Measurements from ENCODE around the gene OSBPL10.
"Not testable (repeated sequence)": the region's sequence is repeated elsewhere in the genome, so short reads cannot be mapped to it uniquely, and the experiment has no call there.

OSBPL10 gene

DNA sequence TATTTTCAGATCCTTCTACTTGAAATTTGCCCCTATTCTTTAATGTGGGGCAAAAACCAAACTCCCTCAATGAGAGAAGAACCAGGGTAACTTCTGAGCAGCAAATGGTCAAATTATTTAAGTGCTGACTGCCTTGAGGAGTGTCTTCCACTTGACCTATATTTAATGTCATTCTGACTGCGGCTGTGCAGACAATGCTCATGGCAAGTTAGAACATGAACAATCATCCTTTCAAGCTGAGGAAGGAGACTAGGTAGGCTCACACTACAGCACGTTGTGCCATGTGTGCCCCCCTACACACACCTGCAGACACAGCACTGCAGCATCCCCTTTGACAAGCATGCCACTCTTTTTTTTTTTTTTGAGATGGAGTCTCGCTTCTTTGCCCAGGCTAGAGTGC, 98.2 kb downstream of the OSBPL10 start:
- no peak for DNase-seq

DNA sequence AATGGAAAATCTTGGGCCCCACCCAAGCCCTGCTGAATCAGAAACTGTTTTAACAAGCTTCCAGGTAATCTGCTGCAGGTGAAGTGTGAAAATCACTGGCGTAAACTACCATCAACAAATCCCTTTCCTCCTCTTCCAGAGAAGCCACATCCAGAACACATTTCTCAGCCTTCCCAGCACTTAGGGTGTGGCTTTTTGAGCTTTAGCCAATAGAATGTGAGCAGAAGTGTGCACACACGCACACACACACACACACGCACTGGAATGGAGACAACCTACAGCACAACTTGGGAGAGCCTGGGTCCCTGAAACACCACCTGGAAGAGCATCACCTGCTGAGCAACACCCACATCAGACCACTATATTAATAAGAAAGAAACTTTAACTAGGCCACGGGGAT, 98.6 kb downstream of the OSBPL10 start:
- no peak for DNase-seq

DNA sequence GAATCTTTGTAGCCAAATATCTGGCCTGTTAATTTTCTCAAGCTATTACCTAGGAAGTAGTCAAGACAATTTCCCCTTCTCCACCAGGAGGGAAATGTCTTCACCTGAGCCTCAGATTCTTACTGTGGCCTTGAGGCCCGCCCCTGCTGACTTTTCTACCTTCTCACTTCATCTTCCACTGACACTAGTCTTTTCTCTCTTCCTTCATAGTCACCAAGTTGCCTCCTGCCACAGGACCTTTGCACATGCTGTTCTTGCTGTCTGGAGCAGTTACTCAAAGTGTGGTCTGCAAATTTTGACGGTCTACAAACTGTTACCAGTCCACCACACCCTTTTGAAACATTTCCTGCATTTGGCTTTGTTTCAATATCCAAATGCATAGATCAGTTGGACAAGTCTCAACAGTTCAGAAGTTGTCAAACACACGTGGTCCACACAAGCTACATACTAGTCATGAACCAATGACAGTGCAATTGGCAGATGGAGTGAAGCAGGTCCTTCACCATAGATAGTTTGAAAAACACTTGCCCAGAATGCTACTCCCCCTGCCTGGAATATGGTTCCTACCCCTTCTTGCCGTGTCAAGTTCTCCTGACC, 100.5 kb downstream of the OSBPL10 start:
- no peak for DNase-seq

DNA sequence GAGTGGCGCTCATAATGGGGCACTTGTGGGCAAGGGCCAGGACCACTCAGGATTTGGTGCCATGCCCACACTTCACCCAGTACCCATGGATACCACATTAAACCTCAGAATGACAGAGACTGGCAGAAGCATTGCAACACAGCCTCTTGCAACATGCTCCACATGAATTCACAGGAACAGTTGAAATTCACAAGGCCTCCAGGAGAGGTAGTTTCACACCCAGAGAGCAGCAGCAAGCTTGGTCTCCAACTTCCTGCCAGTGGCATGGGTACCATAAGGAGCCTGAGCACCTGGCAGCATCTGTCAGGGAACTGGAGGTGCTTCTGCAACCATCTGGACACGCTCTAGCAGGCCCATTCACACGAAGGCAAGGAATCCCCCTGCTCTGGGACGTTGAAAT, 101.0 kb downstream of the OSBPL10 start:
- DNase-seq: no peak

DNA sequence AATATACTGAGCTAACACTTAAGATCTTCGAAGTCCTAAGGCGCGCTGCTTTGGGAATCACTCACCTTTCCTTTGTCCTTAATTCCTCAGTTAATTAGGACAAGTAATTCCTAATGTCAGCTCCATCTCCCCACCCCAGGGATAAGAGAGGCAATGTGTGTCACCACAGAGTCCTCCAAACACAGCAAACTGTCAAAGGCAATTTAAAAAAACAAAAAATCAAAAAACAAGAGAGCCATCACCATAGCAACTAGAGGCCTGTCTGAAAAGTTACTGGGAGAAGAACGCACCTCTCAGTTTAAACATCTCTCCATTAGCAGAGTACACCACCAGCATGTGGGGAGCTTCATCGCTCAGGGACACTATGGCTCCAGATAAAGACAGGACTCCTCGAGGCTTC, 101.7 kb downstream of the OSBPL10 start:
- DNase-seq: no peak

DNA sequence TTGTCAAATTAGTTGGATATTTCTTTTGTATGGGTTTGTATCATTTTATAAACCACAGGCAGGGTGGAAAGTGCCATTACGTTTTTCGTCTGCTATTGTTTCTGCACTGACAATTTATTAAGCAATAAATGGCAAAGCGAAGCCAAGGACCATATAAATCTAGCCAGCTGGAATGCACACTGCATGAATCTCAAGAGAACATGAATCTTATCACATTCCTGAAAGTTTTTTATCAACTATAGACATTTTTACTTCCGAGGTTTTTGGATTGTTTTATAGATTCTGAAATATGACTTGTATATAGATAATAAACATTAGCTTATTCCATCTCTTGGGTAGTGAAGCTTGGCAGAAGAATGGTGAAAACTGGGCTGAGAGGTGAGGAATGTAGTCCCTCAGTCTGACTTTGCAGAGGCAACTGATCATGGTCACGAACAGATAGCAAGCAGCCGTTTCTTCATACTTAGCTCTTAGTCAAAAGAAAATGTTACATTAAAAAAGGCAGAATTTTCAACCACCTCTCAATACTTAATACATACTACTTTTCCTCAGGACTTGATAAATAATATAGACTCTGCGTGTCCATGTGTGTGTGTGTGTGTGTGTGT, 102.7 kb downstream of the OSBPL10 start:
- no peak for DNase-seq

DNA sequence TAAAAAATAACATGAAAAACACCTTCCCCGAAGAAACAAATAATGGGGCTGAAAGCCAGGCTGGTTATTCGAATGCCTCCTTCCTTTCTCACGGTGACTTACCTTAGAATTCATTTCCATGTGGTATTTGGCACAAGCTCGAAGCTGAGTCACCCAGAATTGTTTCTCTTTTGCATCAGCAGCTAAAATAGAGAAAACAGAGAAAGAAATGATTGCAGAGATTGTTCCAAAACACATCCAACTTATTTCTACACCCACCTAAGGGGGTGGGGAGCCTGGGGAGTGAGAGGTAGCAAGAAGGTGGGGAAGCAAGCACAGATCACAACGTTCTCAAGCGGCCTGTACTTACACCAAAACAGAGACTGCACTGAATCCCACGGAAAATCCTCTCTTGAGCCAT, 104.7 kb downstream of the OSBPL10 start:
- DNase-seq: no peak

- DNase-seq: no peak
Measured at GRCh38 chr3:31875437-31875836, 105.6 kb downstream of the OSBPL10 start.

- DNase-seq: no peak
Measured at GRCh38 chr3:31873254-31873820, 107.7 kb downstream of the OSBPL10 start.

DNA sequence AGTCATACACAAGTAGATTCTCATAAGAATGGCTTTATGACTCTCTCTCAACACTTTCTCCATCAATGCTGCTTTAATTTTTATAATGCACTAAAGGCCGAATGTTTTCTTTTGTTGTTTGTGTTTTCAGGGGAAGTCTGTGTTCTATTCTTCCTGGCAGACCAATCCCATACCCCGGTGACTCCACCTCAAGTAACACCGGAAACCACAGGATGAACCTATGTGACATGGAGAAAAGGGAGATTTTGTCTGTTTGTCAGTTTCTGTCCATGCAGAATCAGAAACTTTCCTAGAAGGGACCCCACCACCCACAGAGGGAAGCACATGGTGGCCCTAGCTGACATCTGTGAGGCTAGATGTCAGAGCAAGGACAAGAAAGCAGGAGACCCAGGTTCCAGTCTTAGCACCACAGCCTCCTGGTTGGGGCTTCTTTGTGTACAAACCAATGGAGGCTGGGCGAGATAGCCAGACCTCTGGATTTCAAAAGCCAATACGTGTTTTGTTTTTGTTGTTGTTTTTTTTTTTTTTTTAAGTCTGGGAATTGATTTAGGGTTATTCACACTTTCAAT, 109.0 kb downstream of the OSBPL10 start:
- no peak for DNase-seq

DNA sequence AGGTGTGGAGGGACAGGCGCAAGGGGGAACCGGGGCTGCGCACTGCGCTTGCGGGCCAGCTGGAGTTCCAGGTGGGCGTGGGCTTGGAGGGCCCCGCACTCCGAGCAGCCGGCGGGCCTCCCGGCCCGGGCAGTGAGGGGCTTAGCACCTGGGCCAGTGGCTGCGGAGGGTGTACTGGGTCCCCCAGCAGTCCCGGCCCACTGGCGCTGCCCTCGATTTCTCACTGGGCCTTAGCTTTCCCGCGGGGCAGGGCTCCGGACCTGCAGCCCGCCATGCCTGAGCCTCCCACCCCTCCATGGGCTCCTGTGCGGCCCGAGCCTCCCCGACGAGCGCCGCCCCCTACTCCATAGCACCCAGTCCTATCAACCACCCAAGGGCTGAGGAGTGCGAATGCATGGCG, 111.0 kb downstream of the OSBPL10 start:
- not testable (repeated sequence) for DNase-seq

GRCh38 chr3:31868236-31868635, 112.8 kb downstream of the OSBPL10 start:
- no peak for DNase-seq

GRCh38 chr3:31862666-31863279, 118.3 kb downstream of the OSBPL10 start:
- DNase-seq: no peak

GRCh38 chr3:31861826-31862225, 119.2 kb downstream of the OSBPL10 start:
- DNase-seq: no peak

DNA sequence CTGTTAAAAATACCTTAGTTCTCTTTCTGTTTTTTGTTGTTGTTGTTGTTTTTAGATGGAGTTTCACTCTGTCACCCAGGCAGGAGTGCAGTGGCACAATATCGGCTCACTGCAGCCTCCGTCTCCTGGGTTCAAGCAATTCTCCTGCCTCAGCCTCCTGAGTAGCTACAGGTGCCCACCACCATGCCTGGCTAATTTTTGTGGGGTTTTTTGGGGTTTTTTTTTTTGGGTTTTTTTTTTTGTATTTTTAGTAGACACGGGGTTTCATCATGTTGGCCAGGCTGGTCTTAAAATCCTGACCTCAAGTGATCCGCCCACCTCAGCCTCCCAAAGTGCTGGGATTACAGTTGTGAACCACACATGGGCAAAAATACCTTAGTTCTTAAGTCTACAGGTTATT, 120.4 kb downstream of the OSBPL10 start:
- DNase-seq: not testable (repeated sequence)

DNA sequence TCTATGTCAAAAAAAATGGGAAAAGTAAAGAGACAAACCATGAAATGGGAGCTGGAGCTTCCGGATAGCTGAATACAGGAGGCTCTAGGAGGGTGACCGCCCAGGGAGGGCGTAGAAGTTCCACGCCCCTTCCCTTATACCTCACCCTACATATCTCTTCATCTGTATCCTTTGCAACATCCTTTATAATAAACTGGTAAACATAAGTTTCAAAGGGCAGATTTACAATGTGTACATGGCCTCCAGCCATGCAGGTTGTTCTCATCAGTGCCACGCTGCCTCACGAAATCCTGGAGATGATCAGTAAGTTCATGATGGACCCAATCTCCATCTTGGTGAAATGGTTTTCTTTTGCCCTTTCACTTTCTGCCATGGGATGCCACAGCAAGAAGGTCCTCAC, 121.8 kb downstream of the OSBPL10 start:
- no peak for DNase-seq

DNA sequence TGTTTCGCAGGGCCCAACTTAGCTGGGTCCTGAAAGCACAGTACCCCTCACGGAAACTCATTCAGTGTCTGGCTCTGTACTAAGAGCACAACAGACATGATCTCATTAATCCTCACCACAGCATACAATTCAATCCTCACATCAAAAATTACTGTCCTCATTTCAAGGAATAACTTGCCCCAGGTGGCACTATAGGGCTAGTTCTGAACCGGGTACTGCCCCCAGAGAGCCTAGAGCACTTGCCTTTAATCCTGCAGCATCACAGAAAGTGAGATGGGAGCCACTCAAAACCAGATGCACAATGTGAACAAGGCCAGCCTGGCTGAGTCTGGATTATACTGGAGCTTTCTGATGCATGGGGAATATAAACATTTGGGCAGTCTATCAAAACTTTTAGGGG, 122.6 kb downstream of the OSBPL10 start:
- no peak for DNase-seq

DNA sequence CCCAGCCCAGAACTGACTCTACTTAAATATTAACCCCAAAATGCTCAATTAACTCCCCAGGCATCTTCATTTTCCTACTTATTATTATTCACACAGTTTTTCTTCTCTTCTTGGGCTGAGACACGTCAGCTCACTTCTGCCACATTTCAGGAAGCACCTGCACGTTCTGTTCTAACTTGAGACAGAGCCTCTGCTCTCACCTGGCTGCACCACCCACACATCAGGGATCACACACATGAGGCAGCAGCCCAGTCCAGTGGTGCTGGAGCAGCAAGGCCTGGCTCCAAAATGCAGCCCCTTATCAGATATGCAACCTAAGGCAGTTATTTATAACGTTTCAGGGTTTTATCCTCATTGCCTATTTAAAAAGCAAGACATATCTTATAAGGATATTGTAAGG, 127.5 kb downstream of the OSBPL10 start:
- DNase-seq: no peak

GRCh38 chr3:31851278-31851677, 129.8 kb downstream of the OSBPL10 start:
- no peak for DNase-seq

DNA sequence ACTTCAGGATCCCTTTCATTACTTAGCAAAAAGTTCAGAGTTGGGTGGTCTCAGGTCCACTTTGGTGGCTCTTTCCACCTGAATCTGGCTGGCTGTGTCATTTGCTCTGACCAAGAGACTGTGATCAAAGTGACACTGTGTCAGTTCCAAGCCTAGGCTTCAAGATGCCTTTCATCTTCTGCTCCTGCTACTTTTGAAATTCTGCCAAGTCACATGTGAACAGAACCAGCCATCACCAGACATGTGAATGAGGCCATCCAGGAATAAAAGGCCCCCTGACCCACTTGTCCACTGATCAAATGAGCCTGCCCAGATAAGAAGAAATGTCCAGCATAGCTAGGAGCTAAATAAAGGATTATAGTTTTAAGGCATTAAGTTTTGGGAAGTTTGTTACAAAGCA, 132.2 kb downstream of the OSBPL10 start:
- DNase-seq: no peak

DNA sequence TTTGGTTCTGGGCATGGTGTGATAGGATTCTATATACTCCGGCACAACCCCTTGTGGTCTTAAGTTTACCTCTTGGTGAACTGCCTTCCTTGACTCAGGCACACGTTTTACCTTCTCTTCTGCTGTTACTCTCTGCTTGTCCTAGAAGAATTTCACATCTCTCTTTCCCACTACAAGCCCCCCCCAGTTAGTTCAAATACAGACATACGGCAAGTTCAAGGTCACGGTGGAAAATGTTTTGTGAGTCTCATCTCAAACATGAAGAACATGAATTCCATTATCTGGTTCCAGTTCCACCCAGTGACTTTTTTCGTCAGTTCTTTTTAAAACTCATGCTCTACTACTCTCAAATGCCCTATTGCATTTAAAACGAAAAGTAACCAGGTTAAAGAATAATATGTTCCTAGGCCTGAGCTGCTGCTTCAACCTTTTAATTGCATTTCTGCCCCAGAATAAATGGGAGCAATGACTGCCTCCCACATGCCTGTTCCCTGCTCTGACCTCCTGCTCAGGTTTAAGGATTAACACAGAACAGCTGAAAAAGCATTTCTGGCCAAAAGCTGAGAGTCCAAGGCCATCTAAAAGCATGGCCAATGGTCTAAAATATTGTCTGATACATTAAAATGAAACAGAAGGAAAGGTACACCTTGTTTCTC, 132.8 kb downstream of the OSBPL10 start:
- DNase-seq: no peak

GRCh38 chr3:31847760-31848159, 133.3 kb downstream of the OSBPL10 start:
- DNase-seq: no peak

DNA sequence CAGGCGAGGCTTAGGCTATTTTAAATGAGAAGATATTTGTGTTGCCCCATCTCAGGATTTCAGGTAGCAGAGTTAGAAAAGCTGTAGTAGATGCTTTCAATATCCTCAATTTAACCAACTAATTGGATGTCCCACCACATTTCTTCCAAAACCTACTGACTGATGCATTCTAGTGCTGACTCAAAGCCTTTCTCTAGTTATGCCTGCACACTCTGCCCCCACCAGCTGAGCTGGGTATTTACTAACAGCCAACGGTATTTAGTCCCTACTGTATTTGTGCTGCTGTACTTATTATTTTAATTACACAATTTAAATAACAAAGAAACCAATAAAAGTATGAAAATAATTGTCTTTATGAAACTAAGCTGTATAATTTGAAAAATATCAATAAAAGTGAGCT, 139.5 kb downstream of the OSBPL10 start:
- no peak for DNase-seq

DNA sequence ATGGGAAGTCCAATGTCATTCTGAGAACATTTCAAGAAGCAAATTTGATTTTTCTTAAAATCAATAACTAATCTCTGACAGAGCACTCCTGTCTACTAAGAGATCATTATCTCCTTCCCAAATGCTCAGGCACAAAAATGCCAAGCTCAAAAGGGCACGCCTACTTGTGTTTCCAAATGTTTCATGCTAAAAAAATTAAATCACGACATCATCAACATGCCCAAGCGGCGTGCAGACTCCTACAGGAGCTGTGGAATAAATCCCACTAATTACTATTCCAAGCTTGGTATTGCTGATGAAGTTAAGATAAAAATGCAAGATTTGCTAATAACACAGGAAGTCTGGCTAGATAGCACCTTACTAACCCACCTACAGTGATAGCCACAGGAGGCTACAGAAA, 140.8 kb downstream of the OSBPL10 start:
- no peak for DNase-seq
